Endothelial cell of umbilical vein (primary cell): Measurements from ENCODE around the gene VGLL3. TPM values are rescaled to one million over a fixed set of nuclear protein-coding genes. Genes with fewer than 3 reads are reported as not detected.

Experiments used
- BruUV-seq: library from RNA; stranded (reverse); fragments of 400-500 nt; replicated peaks from 2 replicates; lab custom pipeline; 2021; lab: Mats Ljungman, UMichigan
- CTCF ChIA-PET: fragments of 300-600, 350-600 bp; sonication (Branson Sonifier 250); formaldehyde crosslinking; loops from one replicate; lab custom pipeline; 2021; ENCODE audit warnings: antibody characterized with exemption, inconsistent platforms; lab: Charles Lee
- POLR2A ChIA-PET: fragments of 300-600, 350-600 bp; sonication (Branson Sonifier 250); formaldehyde crosslinking; loops from one replicate; lab custom pipeline; 2021; ENCODE audit warnings: antibody characterized with exemption, inconsistent platforms; lab: Charles Lee
- DNase-seq: peaks from one replicate; pipeline ENCODE4 v3.0.0-alpha.2; 2011; ENCODE audit warnings: low read depth, low spot score
- FAIRE-seq: peaks from 2 replicates; lab custom pipeline; 2011; peaks lifted over from hg19 to GRCh38; lab: Jason Lieb, UNC
- H2AFZ ChIP-seq: 2 replicates; pipeline ENCODE4 v1.6.0; 2012; ENCODE audit warnings: low read depth, low read length, control low read depth, inconsistent platforms
- H3K27ac ChIP-seq: 2 replicates; pipeline ENCODE4 v1.5.1; 2011; ENCODE audit warnings: low read depth, mild to moderate bottlenecking, control low read depth, low read length, moderate library complexity; ENCODE audit not compliant: insufficient read depth
- H3K27me3 ChIP-seq, 2 experiments: 2 replicates each; pipeline versions ENCODE4 v1.6.0 to v1.6.1; 2011; ENCODE audit warnings: low read length in 2 of 2, mixed read lengths in 1 of 2; ENCODE audit not compliant: control insufficient read depth in 2 of 2, insufficient read depth in 2 of 2
- H3K36me3 ChIP-seq, 2 experiments: 2 replicates in 1 of 2; 3 replicates in 1 of 2; pipeline ENCODE4 v1.5.1; 2011; ENCODE audit warnings: low read length in 2 of 2, mild to moderate bottlenecking in 1 of 2, moderate library complexity in 1 of 2; ENCODE audit not compliant: control insufficient read depth in 2 of 2, insufficient read depth in 2 of 2; ENCODE audit errors: extremely low read depth in 1 of 2
- H3K4me1 ChIP-seq: 3 replicates; pipeline ENCODE4 v1.5.1; 2011; ENCODE audit warnings: mild to moderate bottlenecking, low read length; ENCODE audit not compliant: control insufficient read depth, insufficient read depth; ENCODE audit errors: extremely low read depth
- H3K4me2 ChIP-seq: 2 replicates; pipeline ENCODE4 v1.6.1; 2011; ENCODE audit warnings: low read length, control low read depth, mixed read lengths; ENCODE audit not compliant: insufficient read depth
- H3K4me3 ChIP-seq, 3 experiments: fragments of 200-600 bp in 1 of 3; sonication (generic), shearing (Covaris generic) in 1 of 3; replicated peaks in 1 of 3; 2 replicates each; pipeline ENCODE4 v1.5.1; 2011 to 2016; ENCODE audit warnings: control low read depth in 3 of 3, low read length in 3 of 3, mild to moderate bottlenecking in 2 of 3, inconsistent platforms in 1 of 3, low read depth in 1 of 3, moderate library complexity in 1 of 3; ENCODE audit not compliant: insufficient read depth in 1 of 3
- H3K79me2 ChIP-seq: 2 replicates; pipeline ENCODE4 v1.6.0; 2012; ENCODE audit warnings: low read length, inconsistent platforms; ENCODE audit not compliant: control insufficient read depth, insufficient read depth
- H3K9ac ChIP-seq: replicated peaks from 2 replicates; pipeline ENCODE3; 2011; ENCODE audit warnings: low read length, control low read depth; ENCODE audit not compliant: insufficient read depth; ENCODE audit errors: extremely low read depth
- H3K9me1 ChIP-seq: replicated peaks from 3 replicates; pipeline ENCODE4 v1.6.0; 2011; ENCODE audit warnings: mild to moderate bottlenecking, low read length; ENCODE audit not compliant: control insufficient read depth, insufficient read depth; ENCODE audit errors: extremely low read depth
- H3K9me3 ChIP-seq: replicated peaks from 2 replicates; pipeline ENCODE4 v1.5.1; 2012; ENCODE audit warnings: low read length, inconsistent platforms; ENCODE audit not compliant: control insufficient read depth, insufficient read depth
- H4K20me1 ChIP-seq: replicated peaks from 2 replicates; pipeline ENCODE3; 2011; ENCODE audit warnings: mild to moderate bottlenecking, low read length; ENCODE audit not compliant: control insufficient read depth, insufficient read depth; ENCODE audit errors: extremely low read depth
- EZH2 ChIP-seq: IDR thresholded peaks from 2 replicates; pipeline ENCODE4 v1.6.1; 2012; ENCODE audit warnings: borderline replicate concordance, low read depth, mild to moderate bottlenecking, moderate library complexity, low read length, inconsistent platforms; ENCODE audit not compliant: severe bottlenecking
- FOS ChIP-seq: IDR thresholded peaks from 2 replicates; pipeline ENCODE4 v1.6.1; 2011; ENCODE audit warnings: mild to moderate bottlenecking, low read length, moderate library complexity, borderline replicate concordance; ENCODE audit not compliant: insufficient read depth
- GATA2 ChIP-seq: IDR thresholded peaks from 2 replicates; pipeline ENCODE4 v1.7.0; 2011; ENCODE audit warnings: low read depth, mild to moderate bottlenecking, moderate library complexity, mixed read lengths, low read length; ENCODE audit not compliant: insufficient read length, insufficient read depth
- JUN ChIP-seq: IDR thresholded peaks from 2 replicates; pipeline ENCODE4 v1.6.1; 2011; ENCODE audit warnings: borderline replicate concordance, low read depth; ENCODE audit not compliant: insufficient read length, insufficient read depth
- MYC ChIP-seq: IDR thresholded peaks from one replicate; pipeline ENCODE4 v1.6.1; 2011; ENCODE audit warnings: mild to moderate bottlenecking, low read depth, low read length
- POLR2A ChIP-seq: IDR thresholded peaks from 2 replicates; pipeline ENCODE4 v1.6.1; 2012; ENCODE audit warnings: low read depth, mild to moderate bottlenecking, control low read depth, low read length
- POLR2AphosphoS5 ChIP-seq: IDR thresholded peaks from 2 replicates; pipeline ENCODE4 v1.6.1; 2012; ENCODE audit warnings: low read depth, mild to moderate bottlenecking, control low read depth, low read length, moderate library complexity; ENCODE audit not compliant: insufficient read depth
- dilution Hi-C: fragments of 300-500 bp; cut with MboI; formaldehyde crosslinking; loops from one replicate; pipeline ENCODE4 v1.15.0; 2019; ENCODE audit warnings: low sequenced_read_pairs; ENCODE audit not compliant: extremely low pct_ligation_motif_present
- intact Hi-C: fragments of 100-400 bp; cut with micrococcal nuclease; formaldehyde crosslinking; loops from one replicate; pipeline ENCODE4 v1.10.0; 2022
- polyA plus RNA-seq, 4 experiments: library from polyadenylated mRNA; depleted of rRNA in 3 of 4; stranded (reverse) in 3 of 4; unstranded in 1 of 4; fragments of >200 nt; gene quantifications; 2 replicates each; pipeline versions ENCODE4 v1.2.1 to v1.2.3, GENCODE V29; 2011 to 2012; ENCODE audit warnings: missing spikeins in 1 of 4
- total RNA-seq: library from RNA; stranded (reverse); gene quantifications from 2 replicates; pipeline ENCODE4 v1.2.3, GENCODE V29; 2021
- TF ChIP-seq, protein P1 (sequence below), 2 donors: IDR thresholded peaks; 1 replicate in 1 of 2; 2 replicates in 1 of 2; pipeline ENCODE4 v1.5.1; 2011; ENCODE audit warnings: low read length in 2 of 2, mild to moderate bottlenecking in 2 of 2, moderate library complexity in 2 of 2, control low read depth in 1 of 2, inconsistent platforms in 1 of 2, low read depth in 1 of 2; ENCODE audit not compliant: insufficient read depth in 1 of 2; ENCODE audit errors: extremely low read depth in 1 of 2
- TF ChIP-seq, protein P2 (sequence below): IDR thresholded peaks from 2 replicates; pipeline ENCODE4 v1.6.1; 2011; ENCODE audit not compliant: insufficient read depth, insufficient read length

Gene VGLL3
- total and polyA plus RNA-seq, 2 donors (not counting 3 experiments of a cell fraction or from before 2014, with no cell fraction given) = 4.2 to 12.0 TPM

DNA sequence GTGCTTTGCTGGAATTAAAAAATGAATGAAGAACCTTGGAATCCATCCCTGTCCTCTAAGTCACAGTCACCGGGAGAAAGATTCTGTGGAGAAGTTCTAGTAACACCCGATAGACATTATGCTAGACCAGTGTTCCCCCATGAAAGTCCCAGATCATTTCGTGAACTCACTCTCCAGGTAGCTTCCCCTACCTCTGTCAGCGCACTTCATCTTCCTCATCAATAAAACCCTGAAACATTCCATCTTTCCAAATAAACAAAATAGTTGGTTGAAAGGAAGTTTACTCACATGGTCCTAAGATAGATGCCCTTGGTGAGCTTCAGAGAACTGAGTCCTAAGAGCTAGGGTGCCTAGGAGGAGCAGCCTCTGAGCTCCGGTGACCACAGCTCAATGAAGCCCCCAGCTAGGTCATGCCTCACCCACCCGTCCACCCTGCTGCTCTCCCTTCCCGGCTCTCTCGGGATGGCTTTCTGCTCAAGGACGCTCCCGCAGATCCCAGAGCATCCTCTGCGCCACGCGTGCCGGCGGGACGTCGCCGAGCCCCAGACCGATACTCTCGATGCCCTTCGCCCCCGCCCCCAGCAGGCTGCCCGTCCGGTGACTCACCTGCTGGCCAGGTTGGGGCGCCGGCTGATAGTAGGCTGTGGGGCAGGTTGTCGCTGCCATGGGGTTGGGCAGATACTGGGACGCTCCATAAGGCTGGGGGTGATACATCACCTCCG is 776 bp downstream of the VGLL3 start:
- TF ChIP-seq FOS = no peak
- TF ChIP-seq, protein P1, sequence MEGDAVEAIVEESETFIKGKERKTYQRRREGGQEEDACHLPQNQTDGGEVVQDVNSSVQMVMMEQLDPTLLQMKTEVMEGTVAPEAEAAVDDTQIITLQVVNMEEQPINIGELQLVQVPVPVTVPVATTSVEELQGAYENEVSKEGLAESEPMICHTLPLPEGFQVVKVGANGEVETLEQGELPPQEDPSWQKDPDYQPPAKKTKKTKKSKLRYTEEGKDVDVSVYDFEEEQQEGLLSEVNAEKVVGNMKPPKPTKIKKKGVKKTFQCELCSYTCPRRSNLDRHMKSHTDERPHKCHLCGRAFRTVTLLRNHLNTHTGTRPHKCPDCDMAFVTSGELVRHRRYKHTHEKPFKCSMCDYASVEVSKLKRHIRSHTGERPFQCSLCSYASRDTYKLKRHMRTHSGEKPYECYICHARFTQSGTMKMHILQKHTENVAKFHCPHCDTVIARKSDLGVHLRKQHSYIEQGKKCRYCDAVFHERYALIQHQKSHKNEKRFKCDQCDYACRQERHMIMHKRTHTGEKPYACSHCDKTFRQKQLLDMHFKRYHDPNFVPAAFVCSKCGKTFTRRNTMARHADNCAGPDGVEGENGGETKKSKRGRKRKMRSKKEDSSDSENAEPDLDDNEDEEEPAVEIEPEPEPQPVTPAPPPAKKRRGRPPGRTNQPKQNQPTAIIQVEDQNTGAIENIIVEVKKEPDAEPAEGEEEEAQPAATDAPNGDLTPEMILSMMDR (IDR thresholded peaks at IDR 0.05; ENCODE audit: extremely low read depth in 1 of 2, insufficient read depth in 1 of 2, low read depth in 1 of 2, low read length in 2 of 2) = no peak
- no peak for TF ChIP-seq JUN
- no peak for TF ChIP-seq MYC
- TF ChIP-seq, protein P2, sequence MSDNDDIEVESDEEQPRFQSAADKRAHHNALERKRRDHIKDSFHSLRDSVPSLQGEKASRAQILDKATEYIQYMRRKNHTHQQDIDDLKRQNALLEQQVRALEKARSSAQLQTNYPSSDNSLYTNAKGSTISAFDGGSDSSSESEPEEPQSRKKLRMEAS = no peak
- no peak for TF ChIP-seq GATA2
- TF ChIP-seq POLR2A = no peak
- no peak for TF ChIP-seq EZH2
- no peak for TF ChIP-seq POLR2AphosphoS5
- Histone ChIP-seq H3K79me2 (peaks cover 12% of the 10 kb centered on the region), H3K9me3 (no peaks in the 10 kb centered on the region), H3K36me3 (no peaks in the 10 kb centered on the region), H3K4me1 (peaks cover 44% of the 10 kb centered on the region), H3K9ac (peak overlapping the region; percentile 66), H3K27me3 (peaks cover 0 to 3% of the 10 kb centered on the region in 2 experiments), H3K9me1 (no peaks in the 10 kb centered on the region), H3K4me3 (peak overlapping the region; percentile 47 to 73 (median 53)), H3K4me2 (peak overlapping the region; percentile 65), H3K27ac (peak overlapping the region; percentile 53), H2AFZ (peak overlapping the region; percentile 91), H4K20me1 (no peaks in the 10 kb centered on the region)
- dilution Hi-C loops (no loop called here), intact Hi-C loops (no loop called here)
- FAIRE-seq (no peak), DNase-seq (no peak)
- ChIA-PET POLR2A (interaction anchor here (1.1 kb wide), 1 partner anchor 99 kb away, joined by 3 read pairs; no protein-coding TSS in a partner anchor), CTCF (interaction anchor here (0.8 to 1.6 kb wide), 5 partner anchors 14 to 155 kb away, joined by 3 to 6 read pairs (median 3); no protein-coding TSS in a partner anchor)
- BruUV-seq = no TSS peak
